Measurements from ENCODE around the gene RFX5.

The RFX5 gene

GRCh38 chr1:151293093-151293492, 54.0 kb downstream of the RFX5 start:
- TF ChIP-seq, protein P1, sequence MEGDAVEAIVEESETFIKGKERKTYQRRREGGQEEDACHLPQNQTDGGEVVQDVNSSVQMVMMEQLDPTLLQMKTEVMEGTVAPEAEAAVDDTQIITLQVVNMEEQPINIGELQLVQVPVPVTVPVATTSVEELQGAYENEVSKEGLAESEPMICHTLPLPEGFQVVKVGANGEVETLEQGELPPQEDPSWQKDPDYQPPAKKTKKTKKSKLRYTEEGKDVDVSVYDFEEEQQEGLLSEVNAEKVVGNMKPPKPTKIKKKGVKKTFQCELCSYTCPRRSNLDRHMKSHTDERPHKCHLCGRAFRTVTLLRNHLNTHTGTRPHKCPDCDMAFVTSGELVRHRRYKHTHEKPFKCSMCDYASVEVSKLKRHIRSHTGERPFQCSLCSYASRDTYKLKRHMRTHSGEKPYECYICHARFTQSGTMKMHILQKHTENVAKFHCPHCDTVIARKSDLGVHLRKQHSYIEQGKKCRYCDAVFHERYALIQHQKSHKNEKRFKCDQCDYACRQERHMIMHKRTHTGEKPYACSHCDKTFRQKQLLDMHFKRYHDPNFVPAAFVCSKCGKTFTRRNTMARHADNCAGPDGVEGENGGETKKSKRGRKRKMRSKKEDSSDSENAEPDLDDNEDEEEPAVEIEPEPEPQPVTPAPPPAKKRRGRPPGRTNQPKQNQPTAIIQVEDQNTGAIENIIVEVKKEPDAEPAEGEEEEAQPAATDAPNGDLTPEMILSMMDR (IDR thresholded peaks at IDR 0.05; ENCODE audit: control extremely low read depth, extremely low read depth, low read depth, missing control alignments) = no peak
- DNase-seq (ENCODE audit: extremely low spot score) = no peak
- ChIA-PET CTCF (interaction anchor here (1.2 to 1.7 kb wide), 3 partner anchors 12 to 34 kb away, joined by 3 to 4 read pairs (median 3); partner anchors contain the start of gene PI4KB), POLR2A (no interaction called here)

DNA sequence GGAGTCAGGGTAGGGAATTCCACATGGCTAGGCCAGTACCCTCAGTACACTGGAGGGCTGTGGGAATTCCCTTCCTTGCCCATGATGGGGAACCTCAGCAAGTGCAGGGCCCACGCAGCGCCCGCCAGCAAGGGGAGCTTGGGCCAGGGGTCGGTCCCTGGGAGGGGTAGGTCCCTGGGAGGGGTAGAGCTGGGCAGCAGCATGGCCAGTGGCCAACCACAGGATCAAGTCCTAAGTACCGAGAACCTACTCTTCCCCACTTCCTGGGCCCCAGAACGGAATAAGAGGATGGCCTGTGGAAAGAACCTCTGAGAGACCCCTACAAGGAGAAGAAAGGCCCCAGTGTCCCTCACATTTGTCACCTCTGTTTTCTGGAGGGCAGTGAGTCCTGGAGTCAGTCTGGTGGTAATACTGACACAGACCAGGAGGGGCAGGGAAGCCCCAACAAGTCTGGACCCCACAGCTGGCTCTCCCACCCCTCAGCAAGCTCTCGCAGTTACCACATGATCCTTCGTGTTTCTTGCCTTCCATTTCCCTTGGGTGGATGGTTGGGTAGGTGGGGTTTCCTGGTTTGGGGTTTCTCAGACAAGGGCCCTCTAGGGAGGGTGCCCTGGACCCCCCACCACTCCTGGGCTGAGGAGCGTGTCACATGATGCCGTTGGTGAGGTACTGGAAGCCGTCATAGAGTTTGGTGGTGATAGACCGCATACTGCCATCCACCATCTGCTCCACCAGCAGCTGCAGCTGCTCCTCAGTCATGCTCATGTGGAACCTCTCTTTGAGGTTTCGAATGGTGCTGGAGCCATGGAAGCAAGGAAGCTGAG, 54.6 kb downstream of the RFX5 start:
- ChIA-PET CTCF (interaction anchor here (1.3 to 1.7 kb wide), 3 partner anchors 9 to 15 kb away, joined by 3 to 5 read pairs (median 4); no protein-coding TSS in a partner anchor), POLR2A (interaction anchor here (1.2 kb wide), 1 partner anchor 42 kb away, joined by 3 read pairs; no protein-coding TSS in a partner anchor)
- DNase-seq (ENCODE audit: extremely low spot score) = no peak
- TF ChIP-seq, protein P1 (IDR thresholded peaks at IDR 0.05; ENCODE audit: control extremely low read depth, extremely low read depth, low read depth, missing control alignments) = no peak

DNA sequence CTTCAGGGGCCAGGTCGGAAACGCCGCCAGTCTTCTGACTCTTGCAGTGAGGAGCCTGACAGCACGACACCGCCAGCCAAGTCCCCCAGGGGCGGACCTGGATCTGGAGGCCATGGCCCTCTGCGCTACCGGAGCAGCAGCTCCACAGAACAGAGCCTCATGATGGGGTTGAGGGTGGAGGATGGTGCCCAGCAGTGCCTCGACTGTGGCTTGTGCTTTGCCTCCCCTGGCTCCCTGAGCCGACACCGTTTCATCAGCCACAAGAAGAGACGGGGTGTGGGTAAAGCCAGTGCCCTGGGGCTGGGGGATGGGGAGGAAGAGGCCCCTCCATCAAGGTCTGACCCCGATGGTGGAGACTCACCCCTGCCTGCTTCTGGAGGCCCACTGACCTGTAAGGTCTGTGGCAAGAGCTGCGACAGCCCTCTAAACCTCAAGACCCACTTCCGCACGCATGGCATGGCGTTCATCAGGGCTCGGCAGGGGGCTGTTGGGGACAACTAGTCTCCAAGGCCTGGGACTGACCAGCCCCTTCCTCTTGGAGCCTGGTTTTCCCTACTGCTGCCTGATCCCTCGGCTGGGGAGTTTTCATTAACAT, 56.2 kb downstream of the RFX5 start:
- POLR2A ChIA-PET = no interaction called here
- DNase-seq (ENCODE audit: extremely low spot score) = no peak
- TF ChIP-seq, protein P1 (IDR thresholded peaks at IDR 0.05; ENCODE audit: control extremely low read depth, extremely low read depth, low read depth, missing control alignments) = no peak
- CTCF ChIA-PET = no interaction called here

Data from GM10248 (cell line).